ENCODE results near the gene TMEM245.
A peak's percentile ranks its signal among the peaks of the same experiment; 100 is the strongest.

Gene TMEM245

GRCh38 chr9:109100543-109101201, 19.1 kb downstream of the TMEM245 start:
- H3K27me3 Mint-ChIP-seq: no peaks in the 10 kb centered on the region
- H3K36me3 Mint-ChIP-seq (ENCODE audit: low read depth): peaks cover 61% of the 10 kb centered on the region
- peak overlapping the region; percentile 38 for H3K4me3 Mint-ChIP-seq
- peak overlapping the region; percentile 87 for H3K27ac Mint-ChIP-seq
- DNase-seq: no peak
- H3K9me3 Mint-ChIP-seq: peaks cover 5% of the 10 kb centered on the region
- H3K4me1 Mint-ChIP-seq (ENCODE audit: low read depth): peaks cover 78% of the 10 kb centered on the region

- DNase-seq: no peak
- H3K4me3 Mint-ChIP-seq: peak overlapping the region; percentile 6
- peaks cover 64% of the 10 kb centered on the region for H3K36me3 Mint-ChIP-seq (ENCODE audit: low read depth)
- H3K9me3 Mint-ChIP-seq: peaks cover 5% of the 10 kb centered on the region
- H3K27me3 Mint-ChIP-seq: no peaks in the 10 kb centered on the region
- peaks cover 89% of the 10 kb centered on the region for H3K4me1 Mint-ChIP-seq (ENCODE audit: low read depth)
- peak overlapping the region; percentile 71 for H3K27ac Mint-ChIP-seq
These were observed 20.8 kb downstream of the TMEM245 start for GRCh38 chr9:109098960-109099308.

GRCh38 chr9:109098171-109098959, 21.4 kb downstream of the TMEM245 start:
- DNase-seq: no peak
- Mint-ChIP-seq H3K4me1 (ENCODE audit: low read depth) (peaks cover 92% of the 10 kb centered on the region), H3K9me3 (peaks cover 3% of the 10 kb centered on the region), H3K27me3 (no peaks in the 10 kb centered on the region), H3K36me3 (ENCODE audit: low read depth) (peaks cover 64% of the 10 kb centered on the region), H3K27ac (peak overlapping the region; percentile 71), H3K4me3 (peak overlapping the region; percentile 6)

GRCh38 chr9:109097146-109097545, 22.6 kb downstream of the TMEM245 start:
- no peaks in the 10 kb centered on the region for H3K27me3 Mint-ChIP-seq
- no peaks in the 10 kb centered on the region for H3K9me3 Mint-ChIP-seq
- peaks cover 94% of the 10 kb centered on the region for H3K4me1 Mint-ChIP-seq (ENCODE audit: low read depth)
- peak overlapping the region; percentile 71 for H3K27ac Mint-ChIP-seq
- no peak overlapping the region for H3K4me3 Mint-ChIP-seq
- H3K36me3 Mint-ChIP-seq (ENCODE audit: low read depth): peaks cover 66% of the 10 kb centered on the region
- DNase-seq: no peak

- H3K36me3 Mint-ChIP-seq (ENCODE audit: low read depth): peaks cover 80% of the 10 kb centered on the region
- H3K27ac Mint-ChIP-seq: no peak overlapping the region
- DNase-seq: no peak
- peaks cover 86% of the 10 kb centered on the region for H3K4me1 Mint-ChIP-seq (ENCODE audit: low read depth)
- H3K9me3 Mint-ChIP-seq: no peaks in the 10 kb centered on the region
- H3K4me3 Mint-ChIP-seq: no peak overlapping the region
- H3K27me3 Mint-ChIP-seq: no peaks in the 10 kb centered on the region
These were observed 24.4 kb downstream of the TMEM245 start for GRCh38 chr9:109095321-109095720.

- Mint-ChIP-seq H3K4me1 (ENCODE audit: low read depth) (peaks cover 77% of the 10 kb centered on the region), H3K4me3 (no peak overlapping the region), H3K9me3 (no peaks in the 10 kb centered on the region), H3K36me3 (ENCODE audit: low read depth) (peaks cover 82% of the 10 kb centered on the region), H3K27me3 (no peaks in the 10 kb centered on the region), H3K27ac (no peak overlapping the region)
- DNase-seq: no peak
These were observed 25.5 kb downstream of the TMEM245 start for GRCh38 chr9:109094268-109094667.

- Mint-ChIP-seq H3K27me3 (no peaks in the 10 kb centered on the region), H3K4me1 (ENCODE audit: low read depth) (peaks cover 68% of the 10 kb centered on the region), H3K9me3 (no peaks in the 10 kb centered on the region), H3K4me3 (no peak overlapping the region), H3K36me3 (ENCODE audit: low read depth) (peaks cover 86% of the 10 kb centered on the region), H3K27ac (peak overlapping the region; percentile 95)
- no peak for DNase-seq
These were observed 27.2 kb downstream of the TMEM245 start for GRCh38 chr9:109092587-109092986.

GRCh38 chr9:109092051-109092580, 27.6 kb downstream of the TMEM245 start:
- H3K27me3 Mint-ChIP-seq: no peaks in the 10 kb centered on the region
- H3K36me3 Mint-ChIP-seq (ENCODE audit: low read depth): peaks cover 89% of the 10 kb centered on the region
- H3K4me3 Mint-ChIP-seq: no peak overlapping the region
- H3K4me1 Mint-ChIP-seq (ENCODE audit: low read depth): peaks cover 64% of the 10 kb centered on the region
- DNase-seq: no peak
- no peaks in the 10 kb centered on the region for H3K9me3 Mint-ChIP-seq
- H3K27ac Mint-ChIP-seq: peak overlapping the region; percentile 95

GRCh38 chr9:109088221-109088620, 31.5 kb downstream of the TMEM245 start:
- no peaks in the 10 kb centered on the region for H3K27me3 Mint-ChIP-seq
- peaks cover 34% of the 10 kb centered on the region for H3K4me1 Mint-ChIP-seq (ENCODE audit: low read depth)
- H3K36me3 Mint-ChIP-seq (ENCODE audit: low read depth): peaks cover 87% of the 10 kb centered on the region
- peak overlapping the region; percentile 33 for H3K27ac Mint-ChIP-seq
- no peak for DNase-seq
- no peaks in the 10 kb centered on the region for H3K9me3 Mint-ChIP-seq
- H3K4me3 Mint-ChIP-seq: no peak overlapping the region

GRCh38 chr9:109087795-109088194, 32.0 kb downstream of the TMEM245 start:
- peaks cover 33% of the 10 kb centered on the region for H3K4me1 Mint-ChIP-seq (ENCODE audit: low read depth)
- H3K9me3 Mint-ChIP-seq: no peaks in the 10 kb centered on the region
- no peak overlapping the region for H3K4me3 Mint-ChIP-seq
- peaks cover 87% of the 10 kb centered on the region for H3K36me3 Mint-ChIP-seq (ENCODE audit: low read depth)
- no peak for DNase-seq
- no peaks in the 10 kb centered on the region for H3K27me3 Mint-ChIP-seq
- H3K27ac Mint-ChIP-seq: peak overlapping the region; percentile 33

- Mint-ChIP-seq H3K27me3 (no peaks in the 10 kb centered on the region), H3K4me1 (ENCODE audit: low read depth) (peaks cover 23% of the 10 kb centered on the region), H3K4me3 (no peak overlapping the region), H3K27ac (no peak overlapping the region), H3K9me3 (no peaks in the 10 kb centered on the region), H3K36me3 (ENCODE audit: low read depth) (peaks cover 85% of the 10 kb centered on the region)
- no peak for DNase-seq
These were observed 33.5 kb downstream of the TMEM245 start for GRCh38 chr9:109086221-109086620.

GRCh38 chr9:109085510-109085909, 34.2 kb downstream of the TMEM245 start:
- Mint-ChIP-seq H3K36me3 (ENCODE audit: low read depth) (peaks cover 83% of the 10 kb centered on the region), H3K27me3 (no peaks in the 10 kb centered on the region), H3K27ac (no peak overlapping the region), H3K4me1 (ENCODE audit: low read depth) (peaks cover 21% of the 10 kb centered on the region), H3K4me3 (no peak overlapping the region), H3K9me3 (no peaks in the 10 kb centered on the region)
- no peak for DNase-seq

GRCh38 chr9:109083813-109084405, 35.8 kb downstream of the TMEM245 start:
- peaks cover 20% of the 10 kb centered on the region for H3K4me1 Mint-ChIP-seq (ENCODE audit: low read depth)
- H3K9me3 Mint-ChIP-seq: no peaks in the 10 kb centered on the region
- H3K4me3 Mint-ChIP-seq: no peak overlapping the region
- DNase-seq: no peak
- peaks cover 85% of the 10 kb centered on the region for H3K36me3 Mint-ChIP-seq (ENCODE audit: low read depth)
- no peak overlapping the region for H3K27ac Mint-ChIP-seq
- H3K27me3 Mint-ChIP-seq: no peaks in the 10 kb centered on the region

GRCh38 chr9:109083141-109083540, 36.6 kb downstream of the TMEM245 start:
- H3K36me3 Mint-ChIP-seq (ENCODE audit: low read depth): peaks cover 85% of the 10 kb centered on the region
- H3K4me1 Mint-ChIP-seq (ENCODE audit: low read depth): peaks cover 16% of the 10 kb centered on the region
- H3K27ac Mint-ChIP-seq: peak overlapping the region; percentile 4

More at GRCh38 chr9:109083141-109083540, 36.6 kb downstream of the TMEM245 start:
- Mint-ChIP-seq H3K4me3 (no peak overlapping the region), H3K27me3 (no peaks in the 10 kb centered on the region), H3K9me3 (no peaks in the 10 kb centered on the region)
- DNase-seq: no peak
